Smooth muscle cell (in vitro differentiated cells): ENCODE data around the gene AKAP13. TPM values are rescaled to one million over a fixed set of nuclear protein-coding genes. Genes with fewer than 3 reads are reported as not detected.
"Not testable (repeated sequence)": the region's sequence is repeated elsewhere in the genome, so short reads cannot be mapped to it uniquely, and the experiment has no call there.

Source experiments
- DNase-seq: peaks from one replicate; lab custom pipeline; 2025; ENCODE audit not compliant: unreplicated experiment; lab: John Stamatoyannopoulos, UW
- H2AFZ ChIP-seq: fragments of 200-600 bp; sonication (generic); 2 replicates; pipeline ENCODE4 v1.6.0; 2016; ENCODE audit warnings: antibody characterized with exemption, low read depth, mild to moderate bottlenecking
- H3F3A ChIP-seq: fragments of 200-600 bp; sonication (generic); 2 replicates; pipeline ENCODE4 v1.6.0; 2017; ENCODE audit warnings: antibody characterized with exemption, low read depth
- H3K27ac ChIP-seq: fragments of 200-600 bp; sonication (generic); 2 replicates; pipeline ENCODE4 v1.5.1; 2016; ENCODE audit warnings: low read depth, mild to moderate bottlenecking
- H3K27me3 ChIP-seq: fragments of 200-600 bp; sonication (generic); 2 replicates; pipeline ENCODE4 v1.6.1; 2016; ENCODE audit warnings: low read depth, mild to moderate bottlenecking
- H3K36me3 ChIP-seq: fragments of 200-600 bp; sonication (generic); 2 replicates; pipeline ENCODE4 v1.5.1; 2016; ENCODE audit warnings: low read depth
- H3K4me1 ChIP-seq: fragments of 200-600 bp; sonication (generic); 2 replicates; pipeline ENCODE4 v1.5.1; 2016; ENCODE audit warnings: low read depth
- H3K4me2 ChIP-seq: fragments of 200-600 bp; sonication (generic); 2 replicates; pipeline ENCODE4 v1.6.0; 2016; ENCODE audit warnings: mild to moderate bottlenecking
- H3K4me3 ChIP-seq: fragments of 200-600 bp; sonication (generic); 2 replicates; pipeline ENCODE4 v1.5.1; 2016; ENCODE audit warnings: mild to moderate bottlenecking
- H3K79me2 ChIP-seq: fragments of 200-600 bp; sonication (generic); 2 replicates; pipeline ENCODE4 v1.6.0; 2016; ENCODE audit warnings: low read depth, mild to moderate bottlenecking
- H3K9ac ChIP-seq: fragments of 200-600 bp; sonication (generic); 2 replicates; pipeline ENCODE4 v1.6.0; 2016; ENCODE audit warnings: low read depth
- H3K9me3 ChIP-seq: fragments of 200-600 bp; sonication (generic); replicated peaks from 2 replicates; pipeline ENCODE4 v1.5.1; 2016; ENCODE audit warnings: low read depth
- H4K20me1 ChIP-seq: fragments of 200-600 bp; sonication (generic); 2 replicates; pipeline ENCODE4 v1.6.0; 2016; ENCODE audit warnings: low read depth
- CTCF ChIP-seq: fragments of 200-600 bp; sonication (generic); IDR thresholded peaks from 2 replicates; pipeline ENCODE4 v1.5.1; 2017; ENCODE audit warnings: borderline replicate concordance, mild to moderate bottlenecking, antibody characterized with exemption; ENCODE audit not compliant: insufficient read depth, poor library complexity, severe bottlenecking
- WGBS: methylation state at CpG from one replicate; pipeline ENCODE4 v1.1.7; 2016; ENCODE audit warnings: low lambda C conversion rate; 5-methylcytosine and 5-hydroxymethylcytosine counted together
- polyA plus RNA-seq: library from polyadenylated mRNA; unstranded; fragments of >200 nt; fragmentation: Nextera tagmentation; extraction: Ambion mirVana; gene quantifications from 2 replicates; pipeline ENCODE4 v1.2.1, GENCODE V29; 2016
- total RNA-seq: library from RNA; depleted of rRNA; stranded (reverse); fragments of >200 nt; gene quantifications from 2 replicates; pipeline ENCODE4 v1.2.3, GENCODE V29; 2014

Gene AKAP13
- total and polyA plus RNA-seq, 2 experiments from 2014 or later, result 43.3 to 63.5 TPM

DNA sequence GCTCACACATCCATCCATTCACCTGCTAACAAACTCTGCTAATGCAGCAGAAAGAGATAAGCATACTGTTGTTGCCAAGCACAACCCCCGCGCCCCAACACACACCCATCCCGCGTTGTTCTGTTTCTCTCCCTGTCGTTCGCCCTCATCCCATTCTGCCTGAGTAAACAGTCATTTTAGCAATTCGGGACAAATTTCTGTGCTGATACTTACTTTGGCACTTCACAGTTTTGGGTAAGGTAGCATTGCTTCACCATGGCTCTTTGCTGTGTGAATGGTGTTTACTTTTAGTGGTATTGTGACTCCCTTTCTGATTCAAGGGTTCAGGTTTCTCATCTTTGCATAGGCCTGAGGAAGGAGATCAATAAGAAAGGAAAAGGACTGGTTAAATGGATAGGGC lies 149.7 kb downstream of the AKAP13 start:
- DNase-seq, result no peak
- peaks cover 8% of the 10 kb centered on the region for H3K79me2 ChIP-seq
- H3K9ac ChIP-seq, result no peak overlapping the region
- no peaks in the 10 kb centered on the region for H3F3A ChIP-seq
- no peaks in the 10 kb centered on the region for H3K4me1 ChIP-seq
- no peak overlapping the region for H3K4me3 ChIP-seq
- H3K4me2 ChIP-seq, result no peak overlapping the region
- H3K9me3 ChIP-seq, result no peaks in the 10 kb centered on the region
- H4K20me1 ChIP-seq, result peaks cover 26% of the 10 kb centered on the region
- no peak overlapping the region for H3K27ac ChIP-seq
- H3K27me3 ChIP-seq, result no peaks in the 10 kb centered on the region
- no peak overlapping the region for H2AFZ ChIP-seq
- WGBS, result 81% methylated on average over 6 of the region's 7 CpGs
- peaks cover 5% of the 10 kb centered on the region for H3K36me3 ChIP-seq
- TF ChIP-seq CTCF, result no peak

DNA sequence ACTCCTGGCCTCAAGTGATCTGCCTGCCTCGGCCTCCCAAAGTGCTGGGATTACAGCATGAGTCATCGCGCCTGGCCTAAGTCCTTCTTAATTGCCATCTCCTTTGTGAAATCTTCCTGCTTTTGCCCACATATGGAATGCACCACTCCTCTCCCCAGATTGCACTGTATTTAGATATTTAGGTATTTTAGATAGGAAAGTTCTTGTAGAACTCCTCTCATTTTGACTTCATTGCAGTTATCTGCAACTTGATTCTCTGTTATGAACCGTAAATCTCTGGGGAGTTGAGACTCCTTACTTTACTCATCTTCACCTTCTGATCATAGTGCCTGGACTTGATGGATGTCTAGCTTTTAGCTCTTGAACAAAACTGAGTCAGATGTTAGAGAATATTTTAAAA lies 150.7 kb downstream of the AKAP13 start:
- Histone ChIP-seq H2AFZ (no peak overlapping the region), H3K9ac (no peak overlapping the region), H3K36me3 (peaks cover 5% of the 10 kb centered on the region), H3K4me3 (no peak overlapping the region), H3K27me3 (no peaks in the 10 kb centered on the region), H3K4me1 (no peaks in the 10 kb centered on the region), H4K20me1 (peaks cover 29% of the 10 kb centered on the region), H3K27ac (no peak overlapping the region), H3K9me3 (no peaks in the 10 kb centered on the region), H3F3A (no peaks in the 10 kb centered on the region), H3K79me2 (peaks cover 8% of the 10 kb centered on the region), H3K4me2 (no peak overlapping the region)
- no peak for DNase-seq
- TF ChIP-seq CTCF, result no peak
- WGBS, result 53% methylated on average over 4 of the region's 4 CpGs

GRCh38 chr15:85532689-85533088 lies 152.3 kb downstream of the AKAP13 start:
- WGBS, result 98% methylated on average over 3 of the region's 3 CpGs
- no peaks in the 10 kb centered on the region for H3K9me3 ChIP-seq
- no peak overlapping the region for H2AFZ ChIP-seq
- no peaks in the 10 kb centered on the region for H3F3A ChIP-seq
- H3K36me3 ChIP-seq, result peaks cover 5% of the 10 kb centered on the region
- H4K20me1 ChIP-seq, result peaks cover 44% of the 10 kb centered on the region
- H3K4me3 ChIP-seq, result no peak overlapping the region
- no peak overlapping the region for H3K9ac ChIP-seq
- no peaks in the 10 kb centered on the region for H3K27me3 ChIP-seq
- H3K79me2 ChIP-seq, result peaks cover 4% of the 10 kb centered on the region
- DNase-seq, result no peak
- no peaks in the 10 kb centered on the region for H3K4me1 ChIP-seq
- H3K4me2 ChIP-seq, result no peak overlapping the region
- TF ChIP-seq CTCF, result no peak
- no peak overlapping the region for H3K27ac ChIP-seq

GRCh38 chr15:85534031-85534430 lies 153.6 kb downstream of the AKAP13 start:
- WGBS, result 92% methylated on average over 2 of the region's 2 CpGs
- Histone ChIP-seq H3K79me2 (no peaks in the 10 kb centered on the region), H3K36me3 (peaks cover 5% of the 10 kb centered on the region), H4K20me1 (peaks cover 48% of the 10 kb centered on the region), H3K4me2 (no peak overlapping the region), H3K4me3 (no peak overlapping the region), H2AFZ (no peak overlapping the region), H3K9ac (no peak overlapping the region), H3K27ac (no peak overlapping the region), H3F3A (no peaks in the 10 kb centered on the region), H3K27me3 (no peaks in the 10 kb centered on the region), H3K9me3 (no peaks in the 10 kb centered on the region), H3K4me1 (no peaks in the 10 kb centered on the region)
- no peak for DNase-seq
- no peak for TF ChIP-seq CTCF

- H3K27ac ChIP-seq, H3F3A ChIP-seq, H2AFZ ChIP-seq, H3K4me2 ChIP-seq, H3K4me1 ChIP-seq, H3K4me3 ChIP-seq, H3K27me3 ChIP-seq, H3K9ac ChIP-seq, DNase-seq, H3K36me3 ChIP-seq, H3K79me2 ChIP-seq, H3K9me3 ChIP-seq: not testable (repeated sequence)
- H4K20me1 ChIP-seq, result peaks cover 60% of the 10 kb centered on the region
- WGBS, result 86% methylated on average over 7 of the region's 7 CpGs
These were observed 155.3 kb downstream of the AKAP13 start for GRCh38 chr15:85535533-85536330.
